ENCODE results near the gene R3HDM2.

R3HDM2 gene

DNA sequence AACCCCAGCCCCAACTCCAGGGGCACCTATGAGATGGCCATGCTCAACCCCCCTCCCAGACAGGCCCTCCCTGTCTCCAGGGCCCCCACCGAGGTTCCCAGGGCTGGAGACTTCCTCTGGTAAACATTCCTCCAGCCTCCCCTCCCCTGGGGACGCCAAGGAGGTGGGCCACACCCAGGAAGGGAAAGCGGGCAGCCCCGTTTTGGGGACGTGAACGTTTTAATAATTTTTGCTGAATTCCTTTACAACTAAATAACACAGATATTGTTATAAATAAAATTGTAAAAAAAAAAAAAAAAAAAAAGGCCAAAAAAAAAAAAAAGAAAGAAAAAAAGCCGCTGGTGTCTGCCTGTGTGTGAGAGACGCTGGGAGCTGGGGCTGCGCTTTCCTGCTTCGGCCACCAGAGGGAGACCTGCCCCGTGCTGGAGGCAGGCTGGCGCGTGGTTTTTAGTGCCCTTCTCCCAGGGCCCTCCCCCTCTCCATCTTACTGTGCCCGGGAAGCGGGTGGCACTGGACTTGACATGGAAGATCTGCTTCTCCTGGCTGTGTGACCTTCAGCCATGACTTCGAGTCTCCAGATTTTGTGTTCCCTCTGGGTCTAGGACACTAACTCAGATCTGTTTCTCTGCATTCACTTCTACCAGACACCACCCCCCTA, 217.7 kb downstream of the R3HDM2 start:
- peak; percentile 78 for DNase-seq

DNA sequence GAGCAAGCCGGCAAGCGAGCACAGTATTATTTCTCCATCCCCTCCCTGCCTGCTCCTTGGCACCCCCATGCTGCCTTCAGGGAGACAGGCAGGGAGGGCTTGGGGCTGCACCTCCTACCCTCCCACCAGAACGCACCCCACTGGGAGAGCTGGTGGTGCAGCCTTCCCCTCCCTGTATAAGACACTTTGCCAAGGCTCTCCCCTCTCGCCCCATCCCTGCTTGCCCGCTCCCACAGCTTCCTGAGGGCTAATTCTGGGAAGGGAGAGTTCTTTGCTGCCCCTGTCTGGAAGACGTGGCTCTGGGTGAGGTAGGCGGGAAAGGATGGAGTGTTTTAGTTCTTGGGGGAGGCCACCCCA, 218.2 kb downstream of the R3HDM2 start:
- DNase-seq, result no peak

DNA sequence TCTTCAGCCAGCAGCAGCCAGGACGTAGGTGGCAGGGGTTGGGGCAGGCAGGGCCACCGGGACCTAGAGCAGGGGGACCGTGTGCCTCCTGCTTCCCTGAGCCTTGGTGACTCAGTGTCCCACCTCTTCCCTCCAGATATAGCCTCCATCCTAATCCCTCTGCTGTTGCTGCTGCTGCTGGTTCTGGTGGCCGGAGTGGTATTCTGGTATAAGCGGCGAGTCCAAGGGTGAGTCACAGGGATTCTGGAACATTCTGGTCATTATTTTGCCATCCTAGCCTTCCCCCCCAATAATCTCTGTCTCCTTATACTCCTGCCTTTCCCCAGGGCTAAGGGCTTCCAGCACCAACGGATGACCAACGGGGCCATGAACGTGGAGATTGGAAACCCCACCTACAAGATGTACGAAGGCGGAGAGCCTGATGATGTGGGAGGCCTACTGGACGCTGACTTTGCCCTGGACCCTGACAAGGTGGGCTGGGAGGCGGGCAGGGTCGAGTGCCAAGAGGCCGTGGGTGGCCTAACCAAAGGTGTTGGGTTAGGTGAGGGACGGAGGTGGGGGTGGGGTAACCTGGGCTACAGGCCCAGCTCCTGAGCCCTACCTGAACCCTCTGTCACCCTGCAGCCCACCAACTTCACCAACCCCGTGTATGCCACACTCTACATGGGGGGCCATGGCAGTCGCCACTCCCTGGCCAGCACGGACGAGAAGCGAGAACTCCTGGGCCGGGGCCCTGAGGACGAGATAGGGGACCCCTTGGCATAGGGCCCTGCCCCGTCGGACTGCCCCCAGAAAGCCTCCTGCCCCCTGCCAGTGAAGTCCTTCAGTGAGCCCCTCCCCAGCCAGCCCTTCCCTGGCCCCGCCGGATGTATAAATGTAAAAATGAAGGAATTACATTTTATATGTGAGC, 218.8 kb downstream of the R3HDM2 start:
- no peak for DNase-seq

DNA sequence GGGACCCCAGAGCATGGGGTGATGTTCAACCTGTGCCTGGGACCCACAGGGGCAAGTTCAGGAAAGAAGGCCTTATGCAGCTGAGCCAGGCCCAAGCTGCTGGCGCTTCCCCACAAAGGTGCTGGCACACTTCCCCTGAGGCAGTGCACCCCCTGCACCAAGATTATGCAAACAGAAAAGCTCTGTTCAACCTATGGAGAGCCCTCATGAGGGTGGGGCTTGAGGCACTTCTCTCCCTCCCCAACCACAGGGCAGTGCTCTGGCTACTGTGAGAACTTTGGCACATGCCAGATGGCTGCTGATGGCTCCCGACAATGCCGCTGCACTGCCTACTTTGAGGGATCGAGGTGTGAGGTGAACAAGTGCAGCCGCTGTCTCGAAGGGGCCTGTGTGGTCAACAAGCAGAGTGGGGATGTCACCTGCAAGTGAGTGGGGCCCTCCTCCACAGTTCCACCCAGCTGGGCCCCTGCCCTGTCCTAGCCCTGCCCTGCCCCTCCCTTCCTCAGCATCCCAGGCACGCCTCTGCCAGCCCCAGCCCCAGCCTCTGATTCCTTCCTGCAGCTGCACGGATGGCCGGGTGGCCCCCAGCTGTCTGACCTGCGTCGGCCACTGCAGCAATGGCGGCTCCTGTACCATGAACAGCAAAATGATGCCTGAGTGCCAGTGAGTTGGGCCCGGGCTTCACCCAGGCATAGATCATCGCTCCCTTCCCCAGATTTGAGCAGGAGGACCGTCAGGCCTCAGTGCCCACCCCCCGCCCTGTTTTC, 219.7 kb downstream of the R3HDM2 start:
- no peak for DNase-seq

DNA sequence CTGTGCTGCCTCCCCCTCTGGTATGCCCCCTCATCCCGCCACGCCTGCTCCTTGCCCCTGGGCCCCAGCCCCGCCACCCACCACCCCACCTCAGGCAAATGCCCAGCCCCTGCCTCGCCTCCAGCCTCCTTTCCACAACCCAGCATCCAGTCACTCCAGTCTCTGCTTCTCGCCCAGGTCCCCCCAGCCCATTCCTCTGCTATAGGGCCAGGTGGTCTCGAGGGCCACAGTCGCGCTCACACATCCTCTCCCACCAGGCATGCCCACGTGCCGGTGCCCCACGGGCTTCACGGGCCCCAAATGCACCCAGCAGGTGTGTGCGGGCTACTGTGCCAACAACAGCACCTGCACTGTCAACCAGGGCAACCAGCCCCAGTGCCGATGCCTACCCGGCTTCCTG, 220.4 kb downstream of the R3HDM2 start:
- no peak for DNase-seq

DNA sequence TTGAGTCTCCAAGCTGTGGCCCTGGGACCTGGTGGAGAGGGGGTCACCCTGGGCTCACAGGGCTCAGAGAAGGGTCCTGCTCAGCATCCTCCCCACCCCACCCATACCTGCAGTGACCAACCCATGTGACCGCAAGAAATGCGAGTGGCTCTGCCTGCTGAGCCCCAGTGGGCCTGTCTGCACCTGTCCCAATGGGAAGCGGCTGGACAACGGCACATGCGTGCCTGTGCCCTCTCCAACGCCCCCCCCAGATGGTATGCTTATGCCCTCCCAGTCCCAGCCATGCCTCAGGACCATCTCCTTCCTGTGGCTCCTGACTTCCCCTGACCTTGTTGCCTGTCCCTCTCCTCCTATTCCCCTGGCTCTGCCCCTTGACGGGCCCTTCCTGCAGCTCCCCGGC, 220.9 kb downstream of the R3HDM2 start:
- no peak for DNase-seq

DNA sequence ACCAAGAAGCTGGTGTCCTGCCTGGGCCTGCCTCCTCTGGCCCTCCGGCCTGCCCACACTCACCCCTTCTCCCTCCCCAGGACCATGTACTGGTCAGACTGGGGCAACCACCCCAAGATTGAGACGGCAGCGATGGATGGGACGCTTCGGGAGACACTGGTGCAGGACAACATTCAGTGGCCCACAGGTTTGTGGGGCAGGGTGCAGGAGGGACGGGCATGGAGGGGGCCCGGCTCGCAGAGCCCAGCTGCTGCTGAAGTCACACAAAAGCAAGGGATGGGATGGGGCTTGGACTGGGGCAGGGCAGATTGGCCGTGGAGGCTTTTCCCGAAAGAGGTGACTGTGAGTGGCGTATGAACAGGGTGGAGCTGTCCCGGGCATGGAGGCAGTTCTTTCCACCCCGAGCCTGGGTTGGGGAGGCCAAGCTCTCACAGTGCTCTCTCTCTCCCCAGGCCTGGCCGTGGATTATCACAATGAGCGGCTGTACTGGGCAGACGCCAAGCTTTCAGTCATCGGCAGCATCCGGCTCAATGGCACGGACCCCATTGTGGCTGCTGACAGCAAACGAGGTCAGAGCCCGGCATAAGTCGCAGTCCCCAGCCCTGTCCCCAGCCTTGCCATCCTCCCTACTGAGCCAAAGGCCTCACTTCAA, 222.1 kb downstream of the R3HDM2 start:
- no peak for DNase-seq

DNA sequence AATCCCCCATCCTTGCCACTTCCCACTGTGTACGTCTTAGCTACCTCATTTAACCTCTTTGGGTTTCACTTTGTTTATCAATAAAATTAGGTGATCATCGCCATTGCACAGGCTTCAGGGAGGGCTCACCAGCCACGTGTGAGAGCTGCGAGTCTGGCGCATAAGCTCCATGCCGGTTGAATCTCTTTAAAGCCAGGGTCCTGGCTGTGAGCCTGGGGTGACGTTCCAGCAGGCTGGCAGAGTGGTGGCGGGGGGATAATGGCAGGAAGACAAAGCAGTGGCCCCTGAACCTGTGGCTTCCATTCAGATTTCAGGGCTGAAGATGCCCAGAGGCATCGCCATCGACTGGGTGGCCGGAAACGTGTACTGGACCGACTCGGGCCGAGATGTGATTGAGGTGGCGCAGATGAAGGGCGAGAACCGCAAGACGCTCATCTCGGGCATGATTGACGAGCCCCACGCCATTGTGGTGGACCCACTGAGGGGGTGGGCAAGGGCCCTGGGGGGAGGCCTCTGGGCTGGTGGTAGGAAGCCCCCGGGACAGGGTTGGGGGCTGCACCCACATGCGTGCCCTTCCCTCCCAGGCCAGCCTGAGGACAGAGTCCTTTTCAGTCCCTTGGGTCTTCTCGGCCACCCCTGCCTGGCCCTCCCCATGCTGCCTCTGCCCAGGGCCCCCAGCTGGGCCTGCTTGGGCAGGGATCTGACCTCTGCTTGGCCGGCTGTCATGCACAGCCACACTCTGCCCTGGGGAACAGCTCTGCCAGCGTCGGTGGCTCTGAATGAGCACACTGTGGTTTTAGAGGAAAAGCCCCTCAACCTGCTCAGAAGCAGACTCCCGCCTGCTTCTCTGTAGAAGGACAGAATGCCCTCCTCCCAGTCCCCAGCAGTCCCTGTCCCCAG, 222.9 kb downstream of the R3HDM2 start:
- no peak for DNase-seq

DNA sequence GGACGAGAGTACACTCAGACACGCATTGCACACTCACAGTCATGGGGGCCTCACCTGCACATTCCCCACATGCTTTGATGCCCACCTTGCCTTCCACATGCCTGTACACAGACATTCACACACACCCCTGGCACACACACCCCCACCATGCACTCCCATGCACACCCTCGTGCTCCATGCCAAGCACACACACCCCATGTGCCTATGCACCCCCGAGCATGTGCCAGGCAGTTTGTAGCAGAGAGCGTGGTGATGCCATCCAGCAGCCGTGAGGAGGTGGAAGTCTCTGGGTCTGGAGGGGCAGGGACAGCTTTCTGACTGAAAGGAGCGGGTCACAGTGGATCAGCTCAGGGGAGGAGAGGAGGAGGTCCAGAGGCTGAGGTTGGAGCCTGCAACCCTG, 224.9 kb downstream of the R3HDM2 start:
- DNase-seq, result no peak

DNA sequence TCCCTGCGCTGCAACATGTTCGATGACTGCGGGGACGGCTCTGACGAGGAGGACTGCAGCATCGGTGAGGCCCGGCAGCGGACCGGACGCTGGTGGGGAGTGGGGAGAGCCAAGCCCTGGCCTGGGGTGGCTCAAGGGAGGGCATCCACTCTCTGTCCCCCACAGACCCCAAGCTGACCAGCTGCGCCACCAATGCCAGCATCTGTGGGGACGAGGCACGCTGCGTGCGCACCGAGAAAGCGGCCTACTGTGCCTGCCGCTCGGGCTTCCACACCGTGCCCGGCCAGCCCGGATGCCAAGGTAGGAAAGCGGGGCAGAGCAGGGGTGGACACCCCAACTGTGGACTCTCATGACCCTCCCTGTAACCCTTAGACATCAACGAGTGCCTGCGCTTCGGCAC, 225.7 kb downstream of the R3HDM2 start:
- no peak for DNase-seq

DNA sequence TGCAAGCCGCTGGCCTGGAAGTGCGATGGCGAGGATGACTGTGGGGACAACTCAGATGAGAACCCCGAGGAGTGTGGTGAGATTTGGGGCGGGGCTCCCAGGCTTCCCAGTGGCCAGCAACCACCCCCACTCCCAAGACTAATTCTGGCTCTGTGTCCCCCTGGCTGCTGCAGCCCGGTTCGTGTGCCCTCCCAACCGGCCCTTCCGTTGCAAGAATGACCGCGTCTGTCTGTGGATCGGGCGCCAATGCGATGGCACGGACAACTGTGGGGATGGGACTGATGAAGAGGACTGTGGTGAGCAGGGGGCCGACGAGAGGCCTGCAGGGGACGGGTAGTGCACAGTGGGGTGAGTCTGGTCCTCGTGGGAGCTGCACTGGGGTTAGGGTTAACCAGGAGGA, 226.4 kb downstream of the R3HDM2 start:
- no peak for DNase-seq

DNA sequence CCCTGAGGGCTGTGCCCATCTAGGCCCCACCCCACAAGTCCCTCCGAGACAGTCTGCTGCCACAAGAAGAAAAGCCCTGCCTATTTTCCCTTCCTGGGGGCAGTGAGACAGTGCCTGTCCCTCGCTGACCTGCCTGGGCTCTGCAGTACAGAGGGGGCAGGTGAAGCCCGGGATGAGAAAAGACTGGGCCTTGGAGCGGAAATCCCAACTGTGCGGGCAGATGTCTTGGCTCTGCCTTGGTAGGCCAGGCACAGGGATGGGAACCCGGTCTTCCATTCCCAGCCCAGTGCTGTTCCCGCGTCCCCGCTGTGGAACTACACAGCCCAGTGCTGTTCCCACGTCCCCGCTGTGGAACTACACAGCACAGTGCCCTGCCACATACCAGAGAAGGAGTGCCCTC, 227.1 kb downstream of the R3HDM2 start:
- DNase-seq, result no peak
